ENCODE measurements around the gene MSRB1.

- TF ChIP-seq EED (CRISPR knock-in tag; IDR thresholded peaks at IDR 0.05) (no peak), EP300 (IDR thresholded peaks at IDR 0.05; ENCODE audit: low read depth in 2 of 2, low read length in 2 of 2) (no peak), EP300 (CRISPR knock-in tag; IDR thresholded peaks at IDR 0.05; ENCODE audit: borderline replicate concordance) (no peak), MBD4 (IDR thresholded peaks at IDR 0.05; ENCODE audit: borderline replicate concordance, low read length) (no peak), CHD2 (IDR thresholded peaks at IDR 0.05; ENCODE audit: low read depth, low read length) (no peak), CTCF (CRISPR knock-in tag; IDR thresholded peaks at IDR 0.05) (no peak), CREB1 (IDR thresholded peaks at IDR 0.05) (no peak), CREB1 (CRISPR knock-in tag; IDR thresholded peaks at IDR 0.05) (no peak), NCOA1 (CRISPR knock-in tag; IDR thresholded peaks at IDR 0.05) (no peak)
- TF ChIP-seq, protein P1, sequence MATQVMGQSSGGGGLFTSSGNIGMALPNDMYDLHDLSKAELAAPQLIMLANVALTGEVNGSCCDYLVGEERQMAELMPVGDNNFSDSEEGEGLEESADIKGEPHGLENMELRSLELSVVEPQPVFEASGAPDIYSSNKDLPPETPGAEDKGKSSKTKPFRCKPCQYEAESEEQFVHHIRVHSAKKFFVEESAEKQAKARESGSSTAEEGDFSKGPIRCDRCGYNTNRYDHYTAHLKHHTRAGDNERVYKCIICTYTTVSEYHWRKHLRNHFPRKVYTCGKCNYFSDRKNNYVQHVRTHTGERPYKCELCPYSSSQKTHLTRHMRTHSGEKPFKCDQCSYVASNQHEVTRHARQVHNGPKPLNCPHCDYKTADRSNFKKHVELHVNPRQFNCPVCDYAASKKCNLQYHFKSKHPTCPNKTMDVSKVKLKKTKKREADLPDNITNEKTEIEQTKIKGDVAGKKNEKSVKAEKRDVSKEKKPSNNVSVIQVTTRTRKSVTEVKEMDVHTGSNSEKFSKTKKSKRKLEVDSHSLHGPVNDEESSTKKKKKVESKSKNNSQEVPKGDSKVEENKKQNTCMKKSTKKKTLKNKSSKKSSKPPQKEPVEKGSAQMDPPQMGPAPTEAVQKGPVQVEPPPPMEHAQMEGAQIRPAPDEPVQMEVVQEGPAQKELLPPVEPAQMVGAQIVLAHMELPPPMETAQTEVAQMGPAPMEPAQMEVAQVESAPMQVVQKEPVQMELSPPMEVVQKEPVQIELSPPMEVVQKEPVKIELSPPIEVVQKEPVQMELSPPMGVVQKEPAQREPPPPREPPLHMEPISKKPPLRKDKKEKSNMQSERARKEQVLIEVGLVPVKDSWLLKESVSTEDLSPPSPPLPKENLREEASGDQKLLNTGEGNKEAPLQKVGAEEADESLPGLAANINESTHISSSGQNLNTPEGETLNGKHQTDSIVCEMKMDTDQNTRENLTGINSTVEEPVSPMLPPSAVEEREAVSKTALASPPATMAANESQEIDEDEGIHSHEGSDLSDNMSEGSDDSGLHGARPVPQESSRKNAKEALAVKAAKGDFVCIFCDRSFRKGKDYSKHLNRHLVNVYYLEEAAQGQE (IDR thresholded peaks at IDR 0.05; ENCODE audit: borderline replicate concordance in 1 of 2, low read depth in 1 of 2, low read length in 2 of 2), result no peak
These were observed 48.1 kb upstream of the MSRB1 start for GRCh38 chr16:1991135-1991551.

All from HepG2 (cell line).